ENCODE data around the gene IMP4. TPM values are rescaled to one million over a fixed set of nuclear protein-coding genes. Genes with fewer than 3 reads are reported as not detected.

The IMP4 gene
- polyA plus RNA-seq, 1 donor from 2014 or later = 78.0 TPM

GRCh38 chr2:130365075-130365474, 22.4 kb downstream of the IMP4 start:
- Histone ChIP-seq H3K36me3 (ENCODE audit: insufficient read depth, low read length) (no peaks in the 10 kb centered on the region), H3K4me2 (ENCODE audit: low read length) (no peak overlapping the region), H3F3A (ENCODE audit: insufficient read depth, low read length, poor library complexity, severe bottlenecking) (no peaks in the 10 kb centered on the region), H3K9me3 (ENCODE audit: low read length) (no peaks in the 10 kb centered on the region), H3K27ac (ENCODE audit: low read length) (no peak overlapping the region), H3K4me3 (ENCODE audit: low read length) (no peak overlapping the region), H2AFZ (ENCODE audit: low read depth, low read length) (no peak overlapping the region), H3K79me2 (replicated peaks; ENCODE audit: insufficient read depth, low read length) (no peaks in the 10 kb centered on the region), H3K9me2 (ENCODE audit: insufficient read depth, low read length) (no peaks in the 10 kb centered on the region), H3K27me3 (ENCODE audit: insufficient read depth, low read depth, low read length) (no peaks in the 10 kb centered on the region), H3K9ac (ENCODE audit: low read length) (no peak overlapping the region), H4K20me1 (ENCODE audit: insufficient read depth) (no peaks in the 10 kb centered on the region)
- no peak for TF ChIP-seq RAD21 (conservative IDR thresholded peaks at IDR 0.05)
- no peak for TF ChIP-seq CTCF (IDR thresholded peaks at IDR 0.05; ENCODE audit: poor library complexity, severe bottlenecking)
- no peak for TF ChIP-seq TAF1 (IDR thresholded peaks at IDR 0.05; ENCODE audit: low read depth)
- no peak for TF ChIP-seq MXI1 (conservative IDR thresholded peaks at IDR 0.05; ENCODE audit: poor library complexity, severe bottlenecking)
- no peak for TF ChIP-seq EP300 (conservative IDR thresholded peaks at IDR 0.05; ENCODE audit: poor library complexity, severe bottlenecking)
- TF ChIP-seq EZH2 (IDR thresholded peaks at IDR 0.05; ENCODE audit: borderline replicate concordance, insufficient read depth, low read length, poor library complexity, severe bottlenecking) = no peak
- TF ChIP-seq SMC3 (conservative IDR thresholded peaks at IDR 0.05; ENCODE audit: poor library complexity) = no peak

- no peak overlapping the region for H2AFZ ChIP-seq (ENCODE audit: low read depth, low read length)
- no peak overlapping the region for H3K4me2 ChIP-seq (ENCODE audit: low read length)
- H3K27ac ChIP-seq (ENCODE audit: low read length) = no peak overlapping the region
- H3K9me2 ChIP-seq (ENCODE audit: insufficient read depth, low read length) = no peaks in the 10 kb centered on the region
- H3K36me3 ChIP-seq (ENCODE audit: insufficient read depth, low read length) = no peaks in the 10 kb centered on the region
- H3K4me3 ChIP-seq (ENCODE audit: low read length) = no peak overlapping the region
- H3K79me2 ChIP-seq (replicated peaks; ENCODE audit: insufficient read depth, low read length) = no peaks in the 10 kb centered on the region
- no peak overlapping the region for H3K9ac ChIP-seq (ENCODE audit: low read length)
- no peaks in the 10 kb centered on the region for H3F3A ChIP-seq (ENCODE audit: insufficient read depth, low read length, poor library complexity, severe bottlenecking)
- TF ChIP-seq POLR2AphosphoS5 (IDR thresholded peaks at IDR 0.05) = no peak
- TF ChIP-seq CTCF (IDR thresholded peaks at IDR 0.05; ENCODE audit: poor library complexity, severe bottlenecking) = no peak
- TF ChIP-seq RAD21 (conservative IDR thresholded peaks at IDR 0.05) = no peak
- TF ChIP-seq SMC3 (conservative IDR thresholded peaks at IDR 0.05; ENCODE audit: poor library complexity) = no peak
- no peak for TF ChIP-seq REST (IDR thresholded peaks at IDR 0.05; ENCODE audit: borderline replicate concordance)
- no peak for TF ChIP-seq TAF1 (IDR thresholded peaks at IDR 0.05; ENCODE audit: low read depth)
- TF ChIP-seq EP300 (conservative IDR thresholded peaks at IDR 0.05; ENCODE audit: poor library complexity, severe bottlenecking) = no peak
- TF ChIP-seq EZH2 (IDR thresholded peaks at IDR 0.05; ENCODE audit: borderline replicate concordance, insufficient read depth, low read length, poor library complexity, severe bottlenecking) = no peak
- no peak for TF ChIP-seq MXI1 (conservative IDR thresholded peaks at IDR 0.05; ENCODE audit: poor library complexity, severe bottlenecking)
- H3K27me3 ChIP-seq (ENCODE audit: insufficient read depth, low read depth, low read length) = no peaks in the 10 kb centered on the region
- H4K20me1 ChIP-seq (ENCODE audit: insufficient read depth) = no peaks in the 10 kb centered on the region
- no peaks in the 10 kb centered on the region for H3K9me3 ChIP-seq (ENCODE audit: low read length)
Observed at GRCh38 chr2:130365963-130366362, 23.3 kb downstream of the IMP4 start.

Data from neural cell (in vitro differentiated cells).